Muscle of arm (tissue), 12 donors: Measurements from ENCODE around the gene INSIG1. TPM values are rescaled to one million over a fixed set of nuclear protein-coding genes. Genes with fewer than 3 reads are reported as not detected.

Experiments used
- DNase-seq: peaks from one replicate; pipeline ENCODE4 v3.0.0-alpha.2; 2013
- polyA plus RNA-seq, 12 donors: library from polyadenylated mRNA; unstranded; fragments of 120-200 nt; gene quantifications; one replicate each; pipeline ENCODE4 v1.2.1, GENCODE V29; 2013; ENCODE audit not compliant: insufficient read length in 12 of 12

INSIG1 gene
- polyA plus RNA-seq, 12 donors, result 18.9 to 31.4 (median 25.3) TPM; not detected in 1

DNA sequence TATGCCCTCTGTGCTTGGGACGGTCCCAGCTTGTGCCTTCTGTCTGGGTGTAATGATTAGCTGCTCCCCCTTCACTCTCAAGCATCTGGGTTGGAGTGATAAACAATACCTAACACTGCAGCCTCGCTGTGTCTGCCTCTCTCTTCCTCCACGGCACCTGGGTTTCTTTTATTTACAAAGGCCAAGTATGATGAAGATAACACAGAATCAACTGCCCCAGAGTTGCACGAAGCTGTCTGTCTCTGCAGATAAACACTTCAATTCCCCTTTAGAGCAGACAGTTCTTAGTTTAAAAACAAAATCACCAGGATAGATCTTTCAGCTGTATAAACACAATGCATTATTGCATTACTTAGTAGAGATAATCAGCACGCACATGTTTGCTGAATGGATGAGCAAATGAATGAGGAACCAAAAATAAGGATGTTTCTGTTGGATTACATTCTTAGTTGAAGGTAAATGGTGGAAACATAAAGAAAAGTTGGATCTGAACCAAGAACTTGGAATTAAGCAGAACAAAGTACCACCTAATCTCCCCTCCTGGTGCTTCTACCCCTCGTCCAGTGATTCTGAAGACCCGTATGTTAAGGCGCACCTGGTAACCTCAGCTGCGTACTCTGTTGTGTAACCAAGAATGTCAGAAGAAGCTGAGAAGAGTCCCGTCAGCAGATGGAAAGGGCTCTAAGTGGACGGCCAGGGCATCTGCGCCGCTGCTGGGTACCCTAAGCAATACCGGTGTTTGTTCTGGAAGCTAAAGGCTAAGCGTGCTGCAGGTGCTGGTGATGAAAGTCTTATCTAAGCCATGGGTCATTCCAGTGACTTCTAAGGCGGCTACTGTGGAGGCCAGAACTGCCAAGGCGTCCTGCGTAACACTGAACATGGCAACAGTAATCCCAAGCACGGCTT lies 26.6 kb downstream of the INSIG1 start:
- DNase-seq, result no peak

DNA sequence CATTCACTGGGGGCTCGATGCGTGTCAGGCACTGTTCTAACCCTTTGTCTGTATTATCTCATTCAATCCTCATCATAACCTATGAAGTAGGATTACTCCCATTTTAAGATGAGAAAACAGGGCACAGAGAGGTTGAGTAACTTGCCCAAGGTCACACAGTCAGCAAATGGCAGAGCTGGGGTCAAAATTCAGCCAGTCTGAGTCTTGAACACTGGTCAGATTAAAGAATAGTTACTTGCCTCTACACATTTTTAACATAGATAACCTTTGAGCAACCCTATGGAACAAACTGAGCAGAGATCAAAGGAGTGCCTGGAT lies 27.2 kb downstream of the INSIG1 start:
- no peak for DNase-seq

DNA sequence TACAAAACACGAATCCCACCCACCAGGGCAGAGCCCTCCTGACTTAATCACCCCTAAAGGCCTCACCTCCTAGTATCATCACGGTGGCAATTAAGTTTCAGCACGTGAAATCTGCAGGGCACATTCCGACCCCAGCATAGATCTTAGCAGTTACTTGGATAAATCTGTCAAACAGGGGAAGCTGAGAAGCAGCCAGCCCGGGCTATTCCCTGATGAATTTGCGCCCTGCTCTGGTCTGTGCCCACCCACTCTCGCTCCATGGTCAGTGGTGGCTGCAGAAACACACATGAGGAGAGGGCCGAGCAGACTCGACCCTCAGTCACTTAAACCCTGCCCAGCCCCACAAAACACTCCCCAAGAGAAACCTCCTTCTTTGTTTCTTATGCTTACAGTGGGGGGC lies 28.7 kb downstream of the INSIG1 start:
- no peak for DNase-seq

DNA sequence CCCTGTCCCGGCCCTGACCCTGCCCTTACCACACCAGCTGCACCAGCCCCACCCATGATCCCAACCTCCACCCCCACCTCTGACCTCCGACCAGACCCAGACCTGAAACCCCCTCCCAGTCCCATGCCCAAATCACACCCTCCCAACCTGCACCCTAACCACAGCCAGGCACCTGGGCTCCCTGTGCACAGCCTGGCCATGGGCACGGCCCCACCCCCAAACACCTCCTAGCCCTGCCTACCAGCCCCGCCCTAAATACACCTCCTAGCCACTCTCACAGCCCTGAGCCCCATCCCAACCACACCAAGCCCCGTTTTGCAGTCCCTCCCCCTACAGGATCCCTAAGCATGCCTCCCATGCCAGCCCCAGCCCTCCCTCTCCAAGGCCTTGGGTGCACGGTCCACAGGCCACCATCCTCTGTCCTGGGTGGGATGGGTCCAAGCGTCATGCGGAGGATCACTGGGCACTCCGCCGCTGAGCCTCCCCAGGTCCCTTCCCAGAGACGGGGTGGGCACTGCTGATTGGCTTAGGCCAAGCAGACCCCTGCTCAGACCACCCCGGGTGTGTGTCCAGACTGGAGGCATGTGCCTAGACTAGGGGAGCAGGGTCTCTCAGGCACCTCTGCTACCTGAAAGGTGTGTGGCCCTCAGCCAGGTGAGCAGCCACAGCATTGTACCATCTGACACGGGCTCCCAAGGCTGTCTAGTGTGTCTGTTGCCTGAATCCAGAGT lies 30.1 kb downstream of the INSIG1 start:
- no peak for DNase-seq

DNA sequence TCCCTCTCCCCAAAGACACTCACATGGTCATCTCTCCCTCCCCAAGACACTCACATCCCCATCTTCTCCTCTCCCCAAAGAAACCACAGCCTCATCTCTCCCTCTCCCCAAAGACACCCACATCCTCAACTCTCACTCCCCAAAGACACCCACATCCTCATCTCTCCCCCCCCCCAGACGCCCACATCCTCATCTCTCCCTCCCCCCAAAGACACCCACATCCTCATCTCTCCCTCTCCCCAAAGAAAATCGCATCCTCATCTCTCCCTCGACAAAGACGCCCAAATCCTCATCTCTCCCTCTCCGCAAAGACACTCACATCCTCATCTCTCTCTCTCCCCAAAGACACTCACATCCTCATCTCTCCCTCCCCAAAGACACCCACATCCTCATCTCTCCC lies 31.5 kb downstream of the INSIG1 start:
- DNase-seq, result no peak

DNA sequence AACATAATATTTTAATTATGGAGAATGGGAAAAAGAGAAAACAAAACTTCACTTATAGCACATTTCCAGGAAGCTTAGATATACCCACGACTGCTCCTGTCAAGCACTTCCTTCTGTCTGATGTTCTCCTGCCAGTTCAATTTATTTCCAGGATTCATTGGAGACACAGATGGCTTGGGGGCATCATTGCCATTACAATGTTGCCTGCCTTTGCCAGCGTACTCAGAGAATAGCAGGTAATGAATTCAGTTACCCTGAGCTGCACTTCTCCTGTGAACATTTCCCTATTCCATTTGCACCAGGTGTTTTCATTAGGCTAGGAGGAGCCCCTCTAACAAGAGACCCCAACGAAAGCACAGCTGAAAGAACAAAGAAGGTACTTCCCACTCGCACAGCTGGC lies 33.7 kb downstream of the INSIG1 start:
- DNase-seq, result no peak

DNA sequence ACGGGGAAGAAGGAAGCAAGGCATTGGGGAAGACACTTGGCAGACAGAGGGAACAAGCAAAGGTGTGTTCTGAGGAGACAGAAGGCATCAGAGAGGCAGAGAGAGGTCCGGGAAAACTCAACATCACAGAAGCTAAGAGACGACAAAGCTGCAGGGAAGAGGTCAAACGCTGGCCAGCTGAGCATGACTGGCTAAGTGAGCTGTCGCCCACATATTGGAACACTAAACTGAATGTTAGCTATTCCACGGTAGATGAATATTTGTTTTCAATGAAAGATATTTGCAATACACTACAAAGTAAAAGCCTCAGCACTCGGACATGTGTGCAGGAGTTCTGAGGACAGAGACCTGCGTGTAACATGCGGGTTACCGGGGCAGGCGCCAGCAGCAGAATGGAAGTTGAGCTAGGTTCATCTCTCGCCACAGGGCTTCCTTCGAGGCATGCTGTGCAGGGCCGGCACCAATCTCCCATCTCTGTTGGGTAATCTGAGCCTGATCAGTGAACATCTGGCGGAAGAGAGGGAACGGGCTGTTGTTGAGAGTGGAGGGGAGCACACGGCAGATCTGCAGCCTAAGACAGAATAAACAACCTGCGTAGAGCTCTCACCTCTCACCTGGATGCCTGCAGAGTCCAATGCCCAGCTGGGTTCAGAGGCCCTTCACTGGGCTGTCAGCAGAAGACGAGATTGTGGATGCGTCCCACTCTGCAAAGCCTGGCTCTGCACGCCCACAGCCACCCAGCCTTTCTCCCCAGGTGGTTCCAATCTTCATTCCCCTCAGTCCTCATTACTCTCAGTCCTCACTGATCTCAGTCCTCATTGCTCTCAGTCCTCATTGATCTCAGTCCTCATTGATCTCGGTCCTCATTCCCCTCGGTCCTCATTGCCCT lies 35.9 kb downstream of the INSIG1 start:
- no peak for DNase-seq

DNA sequence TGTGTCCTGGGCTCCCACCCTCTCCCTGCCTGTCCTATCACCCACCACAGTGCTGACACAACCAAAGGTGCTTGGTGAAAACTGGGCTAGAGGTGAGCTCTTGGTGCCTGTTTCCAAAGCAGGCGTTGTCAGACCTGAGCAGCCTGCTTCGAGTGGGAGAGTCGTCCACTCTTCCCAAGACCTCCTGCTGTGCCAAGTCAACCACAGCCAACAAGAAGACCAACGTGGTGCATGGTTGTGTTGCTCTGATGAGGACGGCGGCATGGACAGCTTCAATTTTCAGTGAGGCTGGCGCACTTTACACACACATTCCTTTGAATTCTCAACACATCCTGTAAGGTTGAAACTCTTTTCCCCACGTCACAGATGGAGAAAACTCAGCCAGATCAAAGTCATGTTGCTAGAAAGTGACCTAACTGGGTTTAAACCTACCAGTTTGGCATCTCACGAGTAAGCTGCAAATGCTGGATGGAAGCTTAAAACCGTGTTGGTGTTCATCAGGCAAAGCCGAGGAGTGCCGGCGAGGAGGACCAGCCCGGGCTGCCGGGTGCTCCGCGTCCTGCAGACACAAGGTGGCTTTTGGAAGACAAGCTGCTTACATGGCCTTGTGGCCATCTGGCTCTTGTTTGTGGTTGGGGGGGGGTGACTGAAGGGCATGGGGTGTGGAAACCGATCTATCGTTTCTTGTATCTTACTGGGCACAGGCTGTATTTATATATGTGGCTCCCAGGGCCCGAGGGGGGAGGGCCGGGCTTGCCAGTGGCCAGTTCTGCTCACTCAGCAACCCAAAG lies 39.3 kb downstream of the INSIG1 start:
- DNase-seq, result no peak

DNA sequence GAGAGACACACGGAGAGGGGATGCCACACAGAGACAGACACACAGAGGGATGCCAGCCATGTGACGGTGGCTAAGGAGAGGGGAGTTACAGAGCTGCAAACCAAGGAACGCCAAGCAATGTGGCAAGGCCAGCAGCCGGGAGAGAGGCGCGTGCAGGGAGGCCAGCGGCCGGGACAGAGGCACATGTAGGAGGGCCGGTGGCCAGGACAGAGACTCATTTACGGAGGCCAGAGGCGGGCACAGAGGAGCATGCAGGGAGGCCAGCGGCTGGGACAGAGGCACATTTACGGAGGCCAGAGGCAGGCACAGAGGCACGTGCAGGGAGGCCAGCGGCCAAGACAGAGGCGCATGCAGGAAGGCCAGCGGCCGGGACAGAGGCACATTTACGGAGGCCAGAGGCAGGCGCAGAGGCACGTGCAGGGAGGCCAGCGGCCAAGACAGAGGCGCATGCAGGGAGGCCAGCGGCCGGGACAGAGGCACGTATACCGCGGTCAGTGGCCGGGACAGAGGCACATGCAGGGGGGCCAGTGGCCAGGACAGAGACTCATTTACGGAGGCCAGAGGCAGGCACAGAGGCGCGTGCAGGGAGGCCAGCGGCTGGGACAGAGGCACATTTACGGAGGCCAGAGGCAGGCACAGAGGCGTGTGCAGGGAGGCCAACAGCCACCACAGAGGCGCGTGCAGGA lies 40.4 kb downstream of the INSIG1 start:
- no peak for DNase-seq

DNA sequence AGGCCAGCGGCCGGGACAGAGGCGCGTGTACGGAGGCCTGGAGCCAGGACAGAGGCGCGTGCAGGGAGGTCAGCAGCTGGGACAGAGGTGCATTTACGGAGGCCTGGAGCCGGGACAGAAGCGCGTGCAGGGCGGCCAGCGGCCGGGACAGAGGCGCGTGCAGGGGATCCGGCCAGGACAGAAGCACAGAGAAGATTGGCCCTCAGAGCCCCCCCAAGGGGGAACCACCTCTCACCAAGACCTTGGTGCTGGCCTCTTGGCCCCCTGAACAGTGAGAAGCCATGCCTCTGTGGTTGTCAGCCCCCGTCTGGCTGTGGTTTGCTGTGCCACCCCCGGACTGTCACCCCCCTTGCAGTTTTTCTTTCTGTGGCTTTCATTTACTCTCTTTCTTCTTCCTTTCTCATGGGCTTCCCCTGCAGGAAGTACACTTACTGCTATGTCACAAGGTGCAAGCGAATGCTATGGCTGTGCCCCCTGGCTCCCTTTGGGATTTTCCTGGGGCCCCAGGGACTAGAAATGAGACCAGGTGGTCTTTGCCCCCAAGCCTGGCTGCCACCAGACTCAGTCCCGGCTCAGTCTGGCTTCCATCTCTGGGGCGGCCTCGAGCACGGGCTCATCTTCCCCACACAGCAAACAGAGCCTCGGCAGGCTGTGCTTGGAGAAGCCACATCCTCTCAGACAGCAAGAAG lies 41.1 kb downstream of the INSIG1 start:
- no peak for DNase-seq

DNA sequence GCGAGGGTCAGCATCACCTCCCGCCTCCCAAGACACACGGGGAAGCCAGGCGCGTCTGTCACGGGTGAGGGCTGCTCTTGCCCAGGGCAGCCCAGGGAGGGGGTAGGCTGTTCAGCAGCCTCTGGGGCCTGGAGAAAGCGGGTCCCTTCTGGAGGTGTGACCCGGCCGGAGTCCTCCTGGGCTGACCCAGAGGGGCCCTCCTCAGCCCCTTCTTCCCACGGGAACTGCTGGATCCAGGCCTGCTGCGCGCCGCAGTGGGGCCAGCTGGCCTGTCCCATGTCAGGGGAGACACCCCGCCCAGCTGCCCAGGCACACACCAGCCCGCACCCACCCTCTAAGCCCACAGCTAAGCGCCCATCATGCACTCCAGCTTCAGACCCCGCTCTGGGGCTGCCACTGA lies 41.8 kb downstream of the INSIG1 start:
- no peak for DNase-seq

DNA sequence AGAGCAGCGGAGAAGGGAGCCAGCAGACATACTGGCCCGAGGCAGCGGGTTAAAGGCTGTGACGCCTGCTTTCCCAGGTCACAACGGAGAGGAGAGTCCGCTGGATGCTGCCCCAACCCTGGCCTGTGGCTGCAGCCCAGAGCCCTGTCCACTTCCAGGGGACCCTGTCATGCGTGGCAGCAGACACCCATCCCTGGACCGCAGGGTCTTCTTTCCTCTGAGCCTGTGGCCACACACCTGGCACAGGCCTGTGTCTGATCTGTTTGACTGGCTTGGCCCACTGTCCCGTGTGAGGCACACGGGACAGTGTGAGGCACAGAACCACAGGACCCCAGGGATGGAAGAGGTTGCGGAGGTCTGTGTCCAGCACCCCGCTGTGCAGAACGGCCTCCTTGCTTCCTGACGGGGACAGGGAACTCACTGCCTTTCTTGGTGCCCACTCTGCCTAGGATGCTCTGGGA lies 42.4 kb downstream of the INSIG1 start:
- no peak for DNase-seq

DNA sequence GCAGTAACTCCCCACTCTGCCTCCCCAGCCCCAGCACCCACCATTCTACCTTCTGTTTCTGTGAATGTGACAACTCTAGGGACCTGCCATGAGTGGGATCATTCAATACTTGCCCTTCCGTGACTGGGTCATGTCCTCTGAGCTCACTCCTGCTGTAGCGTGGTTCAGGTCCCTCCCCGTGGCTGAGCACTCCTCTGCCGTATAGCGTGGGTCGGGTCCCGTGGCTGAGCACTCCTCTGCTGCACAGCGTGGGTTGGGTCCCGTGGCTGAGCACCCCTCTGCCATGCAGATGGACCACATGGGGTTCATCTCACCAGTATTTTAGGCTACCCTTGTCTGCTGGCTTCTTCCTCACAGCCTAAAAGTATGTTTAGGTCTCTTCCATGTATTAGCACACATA lies 43.0 kb downstream of the INSIG1 start:
- DNase-seq, result no peak

DNA sequence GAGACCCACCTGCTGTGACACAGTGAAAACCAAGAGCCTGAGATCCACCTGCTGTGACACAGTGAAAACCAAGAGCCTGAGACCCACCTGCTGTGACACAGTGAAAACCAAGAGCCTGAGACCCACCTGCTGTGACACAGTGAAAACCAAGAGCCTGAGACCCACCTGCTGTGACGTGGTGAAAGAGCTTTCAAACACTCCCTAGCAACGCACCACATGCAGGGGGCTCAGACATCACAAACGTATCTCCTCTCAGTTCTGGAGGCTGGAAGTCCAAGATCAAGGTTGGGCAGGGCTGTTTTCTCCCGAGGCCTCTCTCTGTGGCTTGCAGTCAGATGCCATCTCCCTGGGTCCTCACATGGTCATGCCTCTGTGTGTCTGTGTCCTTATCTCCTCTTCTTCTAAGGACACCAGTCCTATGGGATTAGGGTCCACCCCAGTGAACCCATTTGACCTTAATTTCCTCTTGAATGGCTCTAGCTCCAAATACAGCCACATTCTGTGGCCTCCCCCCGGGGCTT lies 43.8 kb downstream of the INSIG1 start:
- no peak for DNase-seq

DNA sequence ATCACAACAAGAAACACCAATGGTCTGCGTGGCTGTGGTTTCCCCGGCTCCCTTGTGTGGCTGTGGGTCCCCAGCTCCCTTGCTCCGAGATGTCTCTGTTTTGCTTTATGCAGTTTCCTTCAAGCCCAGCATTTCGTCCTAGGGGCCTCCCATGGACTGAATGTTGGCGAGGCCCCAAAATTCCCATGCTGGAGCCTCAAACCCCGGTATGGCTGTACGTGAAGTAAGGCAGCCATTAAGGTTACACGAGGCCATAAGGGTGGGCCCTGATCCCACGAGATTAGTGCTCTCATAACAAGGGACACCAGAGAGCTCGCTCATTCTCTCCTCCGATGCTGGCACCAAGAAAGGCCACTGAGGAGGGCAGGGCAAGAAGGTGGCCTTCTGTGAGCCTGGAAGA lies 44.6 kb downstream of the INSIG1 start:
- DNase-seq, result no peak

DNA sequence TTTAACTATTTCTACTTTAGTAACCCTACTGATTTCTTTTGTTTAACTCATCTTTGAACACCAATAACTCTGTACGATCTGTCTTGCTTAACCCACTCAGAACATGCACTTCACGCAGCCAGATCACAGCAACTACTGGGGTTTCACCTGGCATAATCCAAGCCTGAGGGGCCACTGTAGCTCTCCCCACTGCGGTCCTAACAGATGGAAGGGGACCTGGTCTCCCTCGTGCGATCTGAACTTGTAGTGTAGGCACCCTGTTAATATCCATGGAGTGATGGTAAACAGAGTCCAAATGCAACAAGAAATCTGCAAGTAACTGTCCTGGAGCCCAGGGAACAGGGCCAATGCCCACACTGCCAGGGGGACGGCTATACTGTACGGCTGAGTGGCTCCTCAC lies 45.5 kb downstream of the INSIG1 start:
- DNase-seq, result no peak

DNA sequence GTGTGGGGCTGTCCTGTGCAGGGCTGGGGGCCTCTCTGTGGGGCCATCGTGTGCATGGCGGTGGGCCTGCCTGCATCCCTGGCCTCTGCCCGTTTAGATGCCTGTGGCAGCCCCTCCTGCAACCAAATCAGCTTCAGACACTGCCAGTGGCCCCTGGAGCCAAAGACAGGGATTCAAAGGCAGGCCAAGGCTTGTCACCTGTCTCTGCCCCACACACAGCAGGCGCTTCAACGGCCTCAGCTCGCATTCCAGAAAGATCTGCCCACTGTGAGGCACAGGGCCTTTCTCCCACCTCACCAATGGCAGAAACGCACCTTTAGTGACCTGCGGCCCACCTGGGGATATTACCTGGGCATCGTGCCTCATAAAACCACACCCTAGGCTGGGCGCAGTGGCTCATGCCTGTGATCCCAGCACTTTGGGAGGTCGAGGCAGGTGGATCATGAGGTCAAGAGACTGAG lies 46.0 kb downstream of the INSIG1 start:
- DNase-seq, result no peak

DNA sequence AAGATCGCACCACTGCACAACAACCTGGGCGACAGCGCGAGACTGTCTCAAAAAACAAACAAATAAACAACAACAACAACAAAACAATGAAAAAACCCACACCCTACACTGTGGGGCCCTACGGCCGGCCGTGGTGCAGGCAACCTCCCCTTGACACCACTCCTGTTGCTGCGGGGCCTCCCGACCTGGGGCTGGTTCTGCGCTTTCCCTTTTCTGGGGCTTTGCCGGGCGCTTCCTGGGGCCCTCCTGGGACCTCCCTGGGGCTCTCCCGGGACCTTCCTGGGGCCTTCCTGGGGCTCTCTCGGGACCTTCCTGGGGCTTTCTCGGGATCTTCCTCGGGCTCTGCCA lies 46.6 kb downstream of the INSIG1 start:
- DNase-seq, result no peak

DNA sequence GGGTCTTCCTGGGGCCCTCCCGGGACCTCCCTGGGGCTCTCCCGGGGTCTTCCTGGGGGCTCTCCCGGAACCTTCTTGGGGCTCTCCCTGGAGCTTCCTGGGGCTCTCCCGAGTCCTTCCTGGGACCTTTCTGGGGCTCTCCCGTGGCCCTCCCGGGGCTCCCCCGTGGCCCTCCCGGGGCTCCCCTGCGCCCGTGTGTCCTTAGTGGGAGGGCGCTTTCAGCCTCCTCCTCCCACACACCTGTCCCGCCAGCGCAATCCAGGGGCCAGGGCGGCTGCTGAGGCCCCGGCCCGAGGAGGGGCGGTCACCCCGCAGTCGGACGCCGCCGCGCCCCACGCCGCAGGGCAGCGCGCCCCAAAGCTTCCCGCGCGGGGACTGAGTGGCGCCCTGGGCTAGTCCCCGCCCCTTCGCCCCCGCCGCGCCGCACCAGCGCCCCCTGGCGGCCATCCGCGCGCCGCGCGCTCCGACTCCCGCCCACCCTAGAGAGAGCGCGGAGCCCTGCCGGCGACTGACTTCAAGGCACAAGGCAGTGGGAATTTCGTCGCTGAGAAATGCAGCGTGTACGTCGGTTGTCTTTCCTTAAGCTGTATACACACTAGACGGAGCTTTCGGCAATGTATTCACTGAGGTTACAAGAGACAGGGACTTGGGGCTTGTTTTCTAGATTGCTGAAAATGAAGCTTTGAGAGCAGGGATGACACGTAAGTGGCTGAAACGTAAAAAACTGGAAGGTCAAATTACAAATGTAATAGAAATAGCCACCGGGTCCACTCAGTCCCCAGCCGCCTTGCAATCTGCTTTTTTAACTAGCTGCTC lies 47.1 kb downstream of the INSIG1 start:
- peak; percentile 55 for DNase-seq
